SK-N-SH treated with all-trans-retinoic acid at 6 μM for 48 hours (cell line): ENCODE measurements around the gene SPAST.
A peak's percentile ranks its signal among the peaks of the same experiment; 100 is the strongest.
"Not testable (repeated sequence)": the region's sequence is repeated elsewhere in the genome, so short reads cannot be mapped to it uniquely, and the experiment has no call there.

ENCODE experiments used
- ATAC-seq: fragments of 200-7000 bp; cut with Tn5 transposase; 3 replicates; pipeline ENCODE4 v1.9.1; 2020; ENCODE audit warnings: mild to moderate bottlenecking, moderate library complexity
- ARNTL ChIP-seq: fragments of 450-650 bp; formaldehyde crosslinking; IDR thresholded peaks from 2 replicates; pipeline ENCODE4 v1.5.0; 2020; ENCODE audit warnings: low read depth, mild to moderate bottlenecking, moderate library complexity, borderline replicate concordance
- BACH2 ChIP-seq: fragments of 250-450 bp; sonication (Bioruptor Pico); IDR thresholded peaks from 2 replicates; pipeline ENCODE4 v1.9.0; 2021; ENCODE audit warnings: mild to moderate bottlenecking, borderline replicate concordance
- CSDC2 ChIP-seq: fragments of 250-450 bp; sonication (Bioruptor Pico); IDR thresholded peaks from 2 replicates; pipeline ENCODE4 v1.5.0; 2020; ENCODE audit warnings: mild to moderate bottlenecking, moderate library complexity
- CSRNP3 ChIP-seq: fragments of 250-450 bp; sonication (Bioruptor Pico); IDR thresholded peaks from 2 replicates; pipeline ENCODE4 v1.5.1; 2021; ENCODE audit warnings: mild to moderate bottlenecking, moderate library complexity
- ESRRG ChIP-seq: fragments of 250-450 bp; sonication (Bioruptor Pico); IDR thresholded peaks from 2 replicates; pipeline ENCODE4 v1.6.1; 2021; ENCODE audit warnings: mild to moderate bottlenecking
- GLIS3 ChIP-seq: fragments of 250-450 bp; sonication (Bioruptor Pico); IDR thresholded peaks from 2 replicates; pipeline ENCODE4 v1.5.0; 2020; ENCODE audit warnings: mild to moderate bottlenecking, moderate library complexity
- ISL1 ChIP-seq: fragments of 250-450 bp; sonication (Bioruptor Pico); IDR thresholded peaks from 2 replicates; pipeline ENCODE4 v2.1.2; 2022; ENCODE audit warnings: mild to moderate bottlenecking, moderate library complexity
- OSR1 ChIP-seq: fragments of 250-450 bp; sonication (Bioruptor Pico); IDR thresholded peaks from 2 replicates; pipeline ENCODE4 v1.8.0; 2022; ENCODE audit warnings: moderate library complexity, mild to moderate bottlenecking, inconsistent platforms
- PPARA ChIP-seq: fragments of 250-450 bp; sonication (Bioruptor Pico); IDR thresholded peaks from 2 replicates; pipeline ENCODE4 v1.5.0; 2020; ENCODE audit warnings: mild to moderate bottlenecking, borderline replicate concordance
- RARB ChIP-seq: fragments of 250-450 bp; sonication (Bioruptor Pico); IDR thresholded peaks from 2 replicates; pipeline ENCODE4 v1.8.0; 2021; ENCODE audit warnings: mild to moderate bottlenecking, moderate library complexity
- SNAI2 ChIP-seq: fragments of 250-450 bp; sonication (Bioruptor Pico); IDR thresholded peaks from 2 replicates; pipeline ENCODE4 v1.5.0; 2020; ENCODE audit warnings: mild to moderate bottlenecking, moderate library complexity
- TCF4 ChIP-seq: fragments of 250-450 bp; sonication (Bioruptor Pico); IDR thresholded peaks from 2 replicates; pipeline ENCODE4 v1.8.0; 2021; ENCODE audit warnings: mild to moderate bottlenecking, moderate library complexity, borderline replicate concordance
- TSHZ2 ChIP-seq: fragments of 250-450 bp; sonication (Bioruptor Pico); IDR thresholded peaks from 2 replicates; pipeline ENCODE4 v1.5.0; 2020; ENCODE audit warnings: mild to moderate bottlenecking, moderate library complexity
- ZC3H10 ChIP-seq: fragments of 250-450 bp; sonication (Bioruptor Pico); IDR thresholded peaks from 2 replicates; pipeline ENCODE4 v1.5.1; 2021; ENCODE audit warnings: mild to moderate bottlenecking, moderate library complexity
- ZFP3 ChIP-seq: fragments of 250-450 bp; sonication (Bioruptor Pico); IDR thresholded peaks from 2 replicates; pipeline ENCODE4 v1.5.0; 2020; ENCODE audit warnings: mild to moderate bottlenecking, moderate library complexity
- ZNF565 ChIP-seq: fragments of 450-650 bp; formaldehyde crosslinking; conservative IDR thresholded peaks from 2 replicates; pipeline ENCODE4 v1.5.0; 2020; ENCODE audit warnings: low read depth, mild to moderate bottlenecking, moderate library complexity
- ZNF70 ChIP-seq: fragments of 450-650 bp; formaldehyde crosslinking; IDR thresholded peaks from 2 replicates; pipeline ENCODE4 v1.5.0; 2020; ENCODE audit warnings: mild to moderate bottlenecking, moderate library complexity
- ZNF8 ChIP-seq: fragments of 450-650 bp; formaldehyde crosslinking; IDR thresholded peaks from 2 replicates; pipeline ENCODE4 v1.5.0; 2020; ENCODE audit warnings: mild to moderate bottlenecking, moderate library complexity
- TF ChIP-seq, protein P1 (sequence below): fragments of 250-450 bp; sonication (Bioruptor Pico); IDR thresholded peaks from 2 replicates; pipeline ENCODE4 v1.8.0; 2020; ENCODE audit warnings: mild to moderate bottlenecking, moderate library complexity, borderline replicate concordance
- TF ChIP-seq, protein P2 (sequence below): fragments of 250-450 bp; sonication (Bioruptor Pico); IDR thresholded peaks from 2 replicates; pipeline ENCODE4 v1.8.0; 2021; ENCODE audit warnings: low read depth, mild to moderate bottlenecking, moderate library complexity, borderline replicate concordance
- TF ChIP-seq, protein P3 (sequence below): fragments of 250-450 bp; sonication (Bioruptor Pico); IDR thresholded peaks from 2 replicates; pipeline ENCODE4 v1.5.1; 2020; ENCODE audit warnings: low read depth, mild to moderate bottlenecking, moderate library complexity

SPAST gene

DNA sequence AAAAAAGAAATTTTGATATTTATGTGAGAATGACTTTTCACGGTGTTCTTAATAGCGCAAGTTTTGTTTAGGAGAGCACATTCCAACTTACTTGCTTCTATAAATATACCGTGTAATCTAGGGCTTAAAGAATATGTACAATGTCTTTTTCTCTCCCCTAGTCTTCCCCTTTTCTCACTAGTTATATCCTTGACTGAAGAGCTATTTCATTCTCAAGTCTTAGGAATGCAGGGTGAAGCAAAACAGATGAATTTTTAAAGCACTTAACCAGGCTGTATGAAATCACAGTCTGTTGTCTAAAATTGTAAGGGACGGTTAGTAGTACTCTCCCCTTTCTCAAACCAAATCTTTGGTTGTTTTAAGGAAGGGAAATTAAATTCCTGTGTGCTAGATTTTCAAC is 72.7 kb downstream of the SPAST start:
- peak; percentile 95 for ATAC-seq
- peak; percentile 84 for TF ChIP-seq ISL1
- TF ChIP-seq OSR1 (CRISPR knock-in tag), result no peak

DNA sequence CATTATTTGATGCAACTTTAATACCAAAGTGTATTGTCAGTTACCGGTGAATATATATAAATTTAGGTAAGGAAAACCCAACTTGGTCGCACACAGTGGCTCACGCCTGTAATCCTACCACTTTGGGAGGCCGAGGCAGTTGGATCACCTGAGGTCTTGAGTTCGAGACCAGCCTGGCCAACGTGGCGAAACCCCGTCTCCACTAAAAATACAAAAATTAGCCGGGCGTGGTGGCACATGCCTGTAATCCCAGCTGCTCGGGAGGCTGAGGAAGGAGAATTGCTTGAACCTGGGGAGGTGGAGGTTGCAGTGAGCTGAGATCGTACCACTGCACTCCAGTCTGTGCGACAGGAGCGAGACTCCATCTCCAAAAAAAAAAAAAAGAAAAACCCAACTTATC is 88.2 kb downstream of the SPAST start:
- ATAC-seq, result not testable (repeated sequence)

GRCh38 chr2:32159678-32160077 is 96.3 kb downstream of the SPAST start:
- ATAC-seq, result no peak
- TF ChIP-seq TSHZ2 (CRISPR knock-in tag) (no peak), ZC3H10 (CRISPR knock-in tag) (no peak), TCF4 (CRISPR knock-in tag) (no peak), ZFP3 (CRISPR knock-in tag) (no peak), CSRNP3 (CRISPR knock-in tag) (no peak), ARNTL (CRISPR knock-in tag) (no peak), RARB (CRISPR knock-in tag) (no peak), ISL1 (no peak), ZNF8 (CRISPR knock-in tag) (no peak), ZNF70 (CRISPR knock-in tag) (no peak), GLIS3 (CRISPR knock-in tag) (no peak), ESRRG (CRISPR knock-in tag) (no peak), CSDC2 (no peak), SNAI2 (CRISPR knock-in tag) (no peak), OSR1 (CRISPR knock-in tag) (no peak)
- TF ChIP-seq, protein P1, sequence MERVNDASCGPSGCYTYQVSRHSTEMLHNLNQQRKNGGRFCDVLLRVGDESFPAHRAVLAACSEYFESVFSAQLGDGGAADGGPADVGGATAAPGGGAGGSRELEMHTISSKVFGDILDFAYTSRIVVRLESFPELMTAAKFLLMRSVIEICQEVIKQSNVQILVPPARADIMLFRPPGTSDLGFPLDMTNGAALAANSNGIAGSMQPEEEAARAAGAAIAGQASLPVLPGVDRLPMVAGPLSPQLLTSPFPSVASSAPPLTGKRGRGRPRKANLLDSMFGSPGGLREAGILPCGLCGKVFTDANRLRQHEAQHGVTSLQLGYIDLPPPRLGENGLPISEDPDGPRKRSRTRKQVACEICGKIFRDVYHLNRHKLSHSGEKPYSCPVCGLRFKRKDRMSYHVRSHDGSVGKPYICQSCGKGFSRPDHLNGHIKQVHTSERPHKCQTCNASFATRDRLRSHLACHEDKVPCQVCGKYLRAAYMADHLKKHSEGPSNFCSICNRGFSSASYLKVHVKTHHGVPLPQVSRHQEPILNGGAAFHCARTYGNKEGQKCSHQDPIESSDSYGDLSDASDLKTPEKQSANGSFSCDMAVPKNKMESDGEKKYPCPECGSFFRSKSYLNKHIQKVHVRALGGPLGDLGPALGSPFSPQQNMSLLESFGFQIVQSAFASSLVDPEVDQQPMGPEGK (CRISPR knock-in tag), result no peak
- TF ChIP-seq, protein P2, sequence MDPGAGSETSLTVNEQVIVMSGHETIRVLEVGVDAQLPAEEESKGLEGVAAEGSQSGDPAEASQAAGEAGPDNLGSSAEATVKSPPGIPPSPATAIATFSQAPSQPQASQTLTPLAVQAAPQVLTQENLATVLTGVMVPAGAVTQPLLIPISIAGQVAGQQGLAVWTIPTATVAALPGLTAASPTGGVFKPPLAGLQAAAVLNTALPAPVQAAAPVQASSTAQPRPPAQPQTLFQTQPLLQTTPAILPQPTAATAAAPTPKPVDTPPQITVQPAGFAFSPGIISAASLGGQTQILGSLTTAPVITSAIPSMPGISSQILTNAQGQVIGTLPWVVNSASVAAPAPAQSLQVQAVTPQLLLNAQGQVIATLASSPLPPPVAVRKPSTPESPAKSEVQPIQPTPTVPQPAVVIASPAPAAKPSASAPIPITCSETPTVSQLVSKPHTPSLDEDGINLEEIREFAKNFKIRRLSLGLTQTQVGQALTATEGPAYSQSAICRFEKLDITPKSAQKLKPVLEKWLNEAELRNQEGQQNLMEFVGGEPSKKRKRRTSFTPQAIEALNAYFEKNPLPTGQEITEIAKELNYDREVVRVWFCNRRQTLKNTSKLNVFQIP, result no peak
- TF ChIP-seq, protein P3, sequence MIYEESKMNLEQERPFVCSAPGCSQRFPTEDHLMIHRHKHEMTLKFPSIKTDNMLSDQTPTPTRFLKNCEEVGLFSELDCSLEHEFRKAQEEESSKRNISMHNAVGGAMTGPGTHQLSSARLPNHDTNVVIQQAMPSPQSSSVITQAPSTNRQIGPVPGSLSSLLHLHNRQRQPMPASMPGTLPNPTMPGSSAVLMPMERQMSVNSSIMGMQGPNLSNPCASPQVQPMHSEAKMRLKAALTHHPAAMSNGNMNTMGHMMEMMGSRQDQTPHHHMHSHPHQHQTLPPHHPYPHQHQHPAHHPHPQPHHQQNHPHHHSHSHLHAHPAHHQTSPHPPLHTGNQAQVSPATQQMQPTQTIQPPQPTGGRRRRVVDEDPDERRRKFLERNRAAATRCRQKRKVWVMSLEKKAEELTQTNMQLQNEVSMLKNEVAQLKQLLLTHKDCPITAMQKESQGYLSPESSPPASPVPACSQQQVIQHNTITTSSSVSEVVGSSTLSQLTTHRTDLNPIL (CRISPR knock-in tag), result no peak
- TF ChIP-seq, all 23 proteins: peak for 0

- ATAC-seq, result no peak
- no peak for TF ChIP-seq ZNF8 (CRISPR knock-in tag)
- TF ChIP-seq ZNF70 (CRISPR knock-in tag), result no peak
- no peak for TF ChIP-seq ZFP3 (CRISPR knock-in tag)
- TF ChIP-seq ZC3H10 (CRISPR knock-in tag), result no peak
- TF ChIP-seq GLIS3 (CRISPR knock-in tag), result no peak
- no peak for TF ChIP-seq SNAI2 (CRISPR knock-in tag)
- no peak for TF ChIP-seq ISL1
- TF ChIP-seq ZNF565, result no peak
- no peak for TF ChIP-seq ARNTL (CRISPR knock-in tag)
- no peak for TF ChIP-seq CSDC2
- no peak for TF ChIP-seq PPARA (CRISPR knock-in tag)
- TF ChIP-seq ESRRG (CRISPR knock-in tag), result no peak
- TF ChIP-seq BACH2 (CRISPR knock-in tag), result no peak
- TF ChIP-seq, protein P2, result no peak
- TF ChIP-seq CSRNP3 (CRISPR knock-in tag), result no peak
These were observed 97.9 kb downstream of the SPAST start for GRCh38 chr2:32161296-32161695.
